ENCODE results near the gene HEPACAM. TPM values are rescaled to one million over a fixed set of nuclear protein-coding genes. Genes with fewer than 3 reads are reported as not detected.

Gene HEPACAM
- total and polyA plus RNA-seq, 3 donors from 2014 or later: 0.24 to 0.75 (median 0.25) TPM

GRCh38 chr11:124878759-124879492 is 56.9 kb downstream of the HEPACAM start:
- H3K36me3 ChIP-seq (ENCODE audit: low read depth, missing control alignments): no peaks in the 10 kb centered on the region
- 89 to 94% methylated on average over 11 of the region's 11 CpGs for WGBS, 2 donors
- intact Hi-C loops (cut with DNase I; ENCODE audit: low total_unique reads): no loop called here
- H3K4me1 ChIP-seq: peaks cover 12% of the 10 kb centered on the region
- no peaks in the 10 kb centered on the region for H3K27me3 ChIP-seq
- H3K4me3 ChIP-seq: no peak overlapping the region
- H3K9me3 ChIP-seq: no peaks in the 10 kb centered on the region
- DNase-seq: no peak
- no peak overlapping the region for H3K27ac ChIP-seq
- TF ChIP-seq CTCF (IDR thresholded peaks at IDR 0.05): no peak
- TF ChIP-seq POLR2A (IDR thresholded peaks at IDR 0.05): no peak

- DNase-seq: no peak
- peaks cover 12% of the 10 kb centered on the region for H3K4me1 ChIP-seq
- H3K36me3 ChIP-seq (ENCODE audit: low read depth, missing control alignments): no peaks in the 10 kb centered on the region
- 62 to 65% methylated on average over 14 to 17 of the region's 17 CpGs for WGBS, 2 donors
- TF ChIP-seq POLR2A (IDR thresholded peaks at IDR 0.05): no peak
- TF ChIP-seq CTCF (IDR thresholded peaks at IDR 0.05): no peak
- no peak overlapping the region for H3K4me3 ChIP-seq
- H3K27me3 ChIP-seq: no peaks in the 10 kb centered on the region
- no peak overlapping the region for H3K27ac ChIP-seq
- no peaks in the 10 kb centered on the region for H3K9me3 ChIP-seq
- intact Hi-C loops (cut with DNase I; ENCODE audit: low total_unique reads): no loop called here
Measured at GRCh38 chr11:124877910-124878758, 57.7 kb downstream of the HEPACAM start.

- 11 to 64% methylated on average over 8 to 10 of the region's 10 CpGs for WGBS, 2 donors
- no peaks in the 10 kb centered on the region for H3K36me3 ChIP-seq (ENCODE audit: low read depth, missing control alignments)
- DNase-seq: no peak
- peaks cover 8% of the 10 kb centered on the region for H3K4me1 ChIP-seq
- H3K4me3 ChIP-seq: peak overlapping the region in 1 of 2 donors; percentile 63
- H3K27me3 ChIP-seq: no peaks in the 10 kb centered on the region
- TF ChIP-seq POLR2A (IDR thresholded peaks at IDR 0.05) (no peak), CTCF (IDR thresholded peaks at IDR 0.05) (no peak)
- H3K9me3 ChIP-seq: no peaks in the 10 kb centered on the region
- intact Hi-C loops (cut with DNase I; ENCODE audit: low total_unique reads): no loop called here
- H3K27ac ChIP-seq: no peak overlapping the region
Measured at GRCh38 chr11:124877631-124877909, 58.3 kb downstream of the HEPACAM start.

GRCh38 chr11:124876818-124877630 is 58.8 kb downstream of the HEPACAM start:
- Histone ChIP-seq H3K36me3 (ENCODE audit: low read depth, missing control alignments) (no peaks in the 10 kb centered on the region), H3K9me3 (no peaks in the 10 kb centered on the region), H3K27me3 (no peaks in the 10 kb centered on the region), H3K4me1 (peaks cover 5% of the 10 kb centered on the region), H3K27ac (peak overlapping the region; percentile 75 to 88), H3K4me3 (peak overlapping the region; percentile 63 to 64)
- 22 to 32% methylated on average over 30 of the region's 30 CpGs for WGBS, 2 donors
- DNase-seq: no peak
- no peak for TF ChIP-seq CTCF (IDR thresholded peaks at IDR 0.05)
- no peak for TF ChIP-seq POLR2A (IDR thresholded peaks at IDR 0.05)
- intact Hi-C loops (cut with DNase I; ENCODE audit: low total_unique reads): no loop called here
